ENCODE results near the gene NAV2.

Gene NAV2

GRCh38 chr11:19689281-19690000 is 23.2 kb upstream of the NAV2 start:
- no peak for DNase-seq

GRCh38 chr11:19690885-19691284 is 21.8 kb upstream of the NAV2 start:
- no peak for DNase-seq

GRCh38 chr11:19691815-19692500 is 20.7 kb upstream of the NAV2 start:
- no peak for DNase-seq

GRCh38 chr11:19693146-19693545 is 19.5 kb upstream of the NAV2 start:
- DNase-seq: no peak

GRCh38 chr11:19694796-19695345 is 17.8 kb upstream of the NAV2 start:
- no peak for DNase-seq

- DNase-seq: no peak
Measured at GRCh38 chr11:19696073-19696472, 16.6 kb upstream of the NAV2 start.

GRCh38 chr11:19696904-19697303 is 15.7 kb upstream of the NAV2 start:
- no peak for DNase-seq

GRCh38 chr11:19697721-19698121 is 14.9 kb upstream of the NAV2 start:
- no peak for DNase-seq

GRCh38 chr11:19698493-19699292 is 13.9 kb upstream of the NAV2 start:
- DNase-seq: no peak

- no peak for DNase-seq
Measured at GRCh38 chr11:19701421-19701820, 11.2 kb upstream of the NAV2 start.

- no peak for DNase-seq
Measured at GRCh38 chr11:19702620-19703019, 10.0 kb upstream of the NAV2 start.

- DNase-seq: no peak
Measured at GRCh38 chr11:19703211-19703610, 9.4 kb upstream of the NAV2 start.

- no peak for DNase-seq
Measured at GRCh38 chr11:19704213-19704612, 8.4 kb upstream of the NAV2 start.

GRCh38 chr11:19705936-19706335 is 6.7 kb upstream of the NAV2 start:
- DNase-seq: no peak

- DNase-seq: peak; percentile 37
Measured at GRCh38 chr11:19711911-19712280, 741 bp upstream of the NAV2 start.

- DNase-seq: peak; percentile 12
Measured at GRCh38 chr11:19713196-19714021, 772 bp downstream of the NAV2 start.

- DNase-seq: no peak
Measured at GRCh38 chr11:19714022-19714386, 1.4 kb downstream of the NAV2 start.

- DNase-seq: peak; percentile 14
Measured at GRCh38 chr11:19714387-19715363, 2.0 kb downstream of the NAV2 start.

GRCh38 chr11:19715373-19715772 is 2.7 kb downstream of the NAV2 start:
- DNase-seq: no peak

- no peak for DNase-seq
Measured at GRCh38 chr11:19718051-19718450, 5.4 kb downstream of the NAV2 start.

GRCh38 chr11:19718951-19719350 is 6.3 kb downstream of the NAV2 start:
- no peak for DNase-seq
